ENCODE data around the gene DBP.
"Not testable (repeated sequence)": the region's sequence is repeated elsewhere in the genome, so short reads cannot be mapped to it uniquely, and the experiment has no call there.

Gene DBP

DNA sequence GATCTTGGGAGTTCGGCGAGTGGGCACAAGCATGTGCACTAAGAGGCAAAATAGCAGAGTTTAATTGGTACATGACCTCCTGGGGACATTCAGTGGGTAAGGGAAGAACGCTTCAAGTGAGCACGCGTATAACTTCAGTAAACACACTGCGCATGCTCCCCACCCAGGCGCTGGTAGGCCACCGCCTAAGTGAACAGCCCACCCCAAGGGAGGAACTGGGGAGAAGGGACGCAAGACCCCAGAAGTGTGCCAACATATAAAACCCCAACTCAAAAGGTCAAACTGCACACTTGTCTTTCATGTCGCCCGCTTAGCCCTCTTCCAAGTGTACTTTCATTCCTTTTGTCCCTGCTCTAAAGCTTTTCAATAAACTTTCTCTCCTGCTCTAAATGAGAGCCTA lies 46.2 kb upstream of the DBP start:
- Histone ChIP-seq H2AFZ (ENCODE audit: low read depth, low read length, severe bottlenecking) (no peak overlapping the region), H3K27ac (ENCODE audit: low read depth, low read length) (no peak overlapping the region), H3K27me3 (ENCODE audit: low read length) (no peaks in the 10 kb centered on the region), H3K9me3 (ENCODE audit: insufficient read depth, low read length) (no peaks in the 10 kb centered on the region), H3K9me2 (replicated peaks; ENCODE audit: insufficient read depth, low read length) (no peaks in the 10 kb centered on the region), H4K20me1 (ENCODE audit: low read depth, low read length) (no peaks in the 10 kb centered on the region), H3K36me3 (ENCODE audit: low read length) (no peaks in the 10 kb centered on the region), H3K9ac (ENCODE audit: low read length) (no peak overlapping the region), H3F3A (ENCODE audit: insufficient read depth) (no peaks in the 10 kb centered on the region), H3K4me2 (ENCODE audit: low read depth, low read length, poor library complexity, severe bottlenecking) (peak overlapping the region; percentile 23), H3K4me3 (ENCODE audit: insufficient read depth, low read length, poor library complexity, severe bottlenecking) (no peak overlapping the region), H3K79me2 (ENCODE audit: insufficient read depth, low read length) (no peaks in the 10 kb centered on the region)
- TF ChIP-seq, protein P1, sequence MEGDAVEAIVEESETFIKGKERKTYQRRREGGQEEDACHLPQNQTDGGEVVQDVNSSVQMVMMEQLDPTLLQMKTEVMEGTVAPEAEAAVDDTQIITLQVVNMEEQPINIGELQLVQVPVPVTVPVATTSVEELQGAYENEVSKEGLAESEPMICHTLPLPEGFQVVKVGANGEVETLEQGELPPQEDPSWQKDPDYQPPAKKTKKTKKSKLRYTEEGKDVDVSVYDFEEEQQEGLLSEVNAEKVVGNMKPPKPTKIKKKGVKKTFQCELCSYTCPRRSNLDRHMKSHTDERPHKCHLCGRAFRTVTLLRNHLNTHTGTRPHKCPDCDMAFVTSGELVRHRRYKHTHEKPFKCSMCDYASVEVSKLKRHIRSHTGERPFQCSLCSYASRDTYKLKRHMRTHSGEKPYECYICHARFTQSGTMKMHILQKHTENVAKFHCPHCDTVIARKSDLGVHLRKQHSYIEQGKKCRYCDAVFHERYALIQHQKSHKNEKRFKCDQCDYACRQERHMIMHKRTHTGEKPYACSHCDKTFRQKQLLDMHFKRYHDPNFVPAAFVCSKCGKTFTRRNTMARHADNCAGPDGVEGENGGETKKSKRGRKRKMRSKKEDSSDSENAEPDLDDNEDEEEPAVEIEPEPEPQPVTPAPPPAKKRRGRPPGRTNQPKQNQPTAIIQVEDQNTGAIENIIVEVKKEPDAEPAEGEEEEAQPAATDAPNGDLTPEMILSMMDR (IDR thresholded peaks at IDR 0.05; ENCODE audit: insufficient read depth, low read length, poor library complexity, severe bottlenecking), result no peak
- TF ChIP-seq EZH2phosphoT487 (conservative IDR thresholded peaks at IDR 0.05; ENCODE audit: low read length), result no peak

DNA sequence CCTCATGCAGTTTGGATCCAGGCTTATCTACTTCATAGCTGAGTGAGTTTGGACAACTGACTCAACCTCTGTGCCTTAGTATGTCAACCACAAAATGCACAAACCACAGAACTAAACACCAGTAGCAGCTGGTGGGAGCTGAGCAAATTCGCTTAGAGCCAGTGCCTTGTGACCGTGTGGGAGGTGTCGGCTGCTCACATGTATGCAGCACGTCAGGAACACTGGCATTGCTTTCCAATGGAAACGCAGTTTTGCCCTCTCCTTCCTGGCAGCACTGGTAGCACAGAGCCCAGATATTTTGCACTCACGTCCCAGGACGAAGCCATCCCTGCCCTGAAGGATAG lies 43.9 kb upstream of the DBP start:
- Histone ChIP-seq H3K4me3 (ENCODE audit: insufficient read depth, low read length, poor library complexity, severe bottlenecking) (no peak overlapping the region), H3K36me3 (ENCODE audit: low read length) (no peaks in the 10 kb centered on the region), H3K9ac (ENCODE audit: low read length) (no peak overlapping the region), H4K20me1 (ENCODE audit: low read depth, low read length) (no peaks in the 10 kb centered on the region), H3K79me2 (ENCODE audit: insufficient read depth, low read length) (no peaks in the 10 kb centered on the region), H3K27ac (ENCODE audit: low read depth, low read length) (no peak overlapping the region), H3K9me3 (ENCODE audit: insufficient read depth, low read length) (no peaks in the 10 kb centered on the region), H2AFZ (ENCODE audit: low read depth, low read length, severe bottlenecking) (no peak overlapping the region), H3K27me3 (ENCODE audit: low read length) (no peaks in the 10 kb centered on the region), H3K4me2 (ENCODE audit: low read depth, low read length, poor library complexity, severe bottlenecking) (no peak overlapping the region), H3F3A (ENCODE audit: insufficient read depth) (no peaks in the 10 kb centered on the region), H3K9me2 (replicated peaks; ENCODE audit: insufficient read depth, low read length) (no peaks in the 10 kb centered on the region)
- TF ChIP-seq EZH2phosphoT487 (conservative IDR thresholded peaks at IDR 0.05; ENCODE audit: low read length), result no peak
- TF ChIP-seq, protein P1 (IDR thresholded peaks at IDR 0.05; ENCODE audit: insufficient read depth, low read length, poor library complexity, severe bottlenecking), result no peak

DNA sequence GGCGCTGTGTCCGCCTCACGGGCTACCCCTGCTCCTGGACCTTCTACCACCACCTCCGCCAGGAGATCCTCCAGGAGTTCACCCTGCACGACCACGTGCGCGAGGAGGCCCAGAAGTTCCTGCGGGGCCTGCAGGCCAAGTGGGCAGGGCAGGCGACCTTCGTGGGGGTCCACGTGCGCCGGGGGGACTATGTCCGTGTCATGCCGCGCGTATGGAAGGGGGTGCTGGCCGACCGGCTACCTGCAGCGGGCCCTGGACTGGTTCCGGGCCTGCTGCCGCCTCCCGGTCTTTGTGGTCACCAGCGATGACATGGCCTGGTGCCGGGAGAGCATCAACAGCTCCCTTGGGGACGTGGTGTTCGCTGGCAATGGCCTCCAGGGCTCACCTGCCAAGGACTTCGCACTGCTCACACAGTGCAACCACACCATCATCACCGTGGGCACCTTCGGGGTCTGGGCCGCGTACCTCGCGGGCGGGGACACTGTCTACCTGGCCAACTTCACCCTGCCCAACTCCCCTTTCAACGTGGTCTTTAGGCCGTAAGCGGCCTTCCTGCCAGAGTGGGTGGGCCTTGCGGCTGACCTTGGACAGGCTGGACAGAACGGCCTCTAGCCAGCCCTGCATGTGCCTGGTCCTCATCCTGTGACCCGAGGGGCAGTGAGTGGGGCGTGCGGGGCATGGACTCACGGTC lies 43.4 kb upstream of the DBP start:
- Histone ChIP-seq H3F3A (ENCODE audit: insufficient read depth) (no peaks in the 10 kb centered on the region), H2AFZ (ENCODE audit: low read depth, low read length, severe bottlenecking) (no peak overlapping the region), H3K27me3 (ENCODE audit: low read length) (no peaks in the 10 kb centered on the region), H3K36me3 (ENCODE audit: low read length) (no peaks in the 10 kb centered on the region), H3K9me2 (replicated peaks; ENCODE audit: insufficient read depth, low read length) (no peaks in the 10 kb centered on the region), H3K9ac (ENCODE audit: low read length) (no peak overlapping the region), H3K79me2 (ENCODE audit: insufficient read depth, low read length) (no peaks in the 10 kb centered on the region), H3K4me2 (ENCODE audit: low read depth, low read length, poor library complexity, severe bottlenecking) (no peak overlapping the region), H3K9me3 (ENCODE audit: insufficient read depth, low read length) (no peaks in the 10 kb centered on the region), H3K4me3 (ENCODE audit: insufficient read depth, low read length, poor library complexity, severe bottlenecking) (no peak overlapping the region), H4K20me1 (ENCODE audit: low read depth, low read length) (no peaks in the 10 kb centered on the region), H3K27ac (ENCODE audit: low read depth, low read length) (no peak overlapping the region)
- TF ChIP-seq, protein P1 (IDR thresholded peaks at IDR 0.05; ENCODE audit: insufficient read depth, low read length, poor library complexity, severe bottlenecking), result no peak
- TF ChIP-seq EZH2phosphoT487 (conservative IDR thresholded peaks at IDR 0.05; ENCODE audit: low read length), result no peak

DNA sequence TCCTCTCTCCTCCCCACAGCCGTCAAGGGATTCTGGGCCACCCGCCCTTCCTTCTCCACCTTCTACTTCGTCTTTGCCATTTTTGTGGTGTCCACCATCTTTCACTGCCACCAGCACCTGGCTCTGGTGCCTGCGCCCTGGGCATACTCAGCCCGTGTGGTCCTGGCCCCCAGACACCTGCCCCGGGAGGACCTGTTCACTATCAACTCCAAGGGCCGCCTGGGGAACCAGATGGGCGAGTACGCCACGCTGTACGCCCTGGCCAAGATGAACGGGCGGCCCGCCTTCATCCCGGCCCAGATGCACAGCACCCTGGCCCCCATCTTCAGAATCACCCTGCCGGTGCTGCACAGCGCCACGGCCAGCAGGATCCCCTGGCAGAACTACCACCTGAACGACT lies 42.8 kb upstream of the DBP start:
- not testable (repeated sequence) for H3K27ac ChIP-seq (ENCODE audit: low read depth, low read length); H3K79me2 ChIP-seq (ENCODE audit: insufficient read depth, low read length); H3K36me3 ChIP-seq (ENCODE audit: low read length); H3K9me2 ChIP-seq (replicated peaks; ENCODE audit: insufficient read depth, low read length); H3K9ac ChIP-seq (ENCODE audit: low read length); H3K4me3 ChIP-seq (ENCODE audit: insufficient read depth, low read length, poor library complexity, severe bottlenecking); H3K27me3 ChIP-seq (ENCODE audit: low read length); H2AFZ ChIP-seq (ENCODE audit: low read depth, low read length, severe bottlenecking); H4K20me1 ChIP-seq (ENCODE audit: low read depth, low read length); H3F3A ChIP-seq (ENCODE audit: insufficient read depth); H3K9me3 ChIP-seq (ENCODE audit: insufficient read depth, low read length); H3K4me2 ChIP-seq (ENCODE audit: low read depth, low read length, poor library complexity, severe bottlenecking)
